Osteoblast (primary cell): ENCODE results near the gene SH3RF1. TPM values are rescaled to one million over a fixed set of nuclear protein-coding genes. Genes with fewer than 3 reads are reported as not detected.
A peak's percentile ranks its signal among the peaks of the same experiment; 100 is the strongest.

ENCODE experiments used
- DNase-seq: peaks from one replicate; pipeline ENCODE4 v3.0.0; 2011; ENCODE audit warnings: low spot score, mixed read lengths; ENCODE audit not compliant: insufficient read length; ENCODE audit errors: missing footprints
- H2AFZ ChIP-seq: 2 replicates; pipeline ENCODE4 v1.6.0; 2011; ENCODE audit warnings: mild to moderate bottlenecking, low read length
- H3K27ac ChIP-seq: 2 replicates; pipeline ENCODE4 v1.5.1; 2011; ENCODE audit warnings: mild to moderate bottlenecking, low read depth, low read length, moderate library complexity
- H3K27me3 ChIP-seq: 2 replicates; pipeline ENCODE4 v1.6.0; 2012; ENCODE audit warnings: mild to moderate bottlenecking, control low read depth, inconsistent platforms, low read length, moderate library complexity; ENCODE audit not compliant: insufficient read depth
- H3K36me3 ChIP-seq: 2 replicates; pipeline ENCODE4 v1.5.1; 2011; ENCODE audit warnings: mild to moderate bottlenecking, low read length, control low read depth, moderate library complexity; ENCODE audit not compliant: insufficient read depth
- H3K4me1 ChIP-seq: 2 replicates; pipeline ENCODE4 v1.5.1; 2011; ENCODE audit warnings: mild to moderate bottlenecking, low read length, control low read depth, moderate library complexity; ENCODE audit not compliant: insufficient read depth
- H3K4me2 ChIP-seq: 2 replicates; pipeline ENCODE4 v1.6.0; 2011; ENCODE audit warnings: mild to moderate bottlenecking, low read length; ENCODE audit not compliant: insufficient read depth
- H3K4me3 ChIP-seq: fragments of 200-600 bp; sonication (generic); 3 replicates; pipeline ENCODE4 v1.5.1; 2012; ENCODE audit warnings: mild to moderate bottlenecking, low read length, inconsistent platforms; ENCODE audit not compliant: insufficient read depth
- H3K79me2 ChIP-seq: 2 replicates; pipeline ENCODE4 v1.6.0; 2012; ENCODE audit warnings: mild to moderate bottlenecking, low read length, control low read depth, inconsistent platforms; ENCODE audit not compliant: insufficient read depth
- H3K9me3 ChIP-seq: 2 replicates; pipeline ENCODE4 v1.5.1; 2011; ENCODE audit warnings: low read depth, low read length, control low read depth
- H4K20me1 ChIP-seq: 2 replicates; pipeline ENCODE4 v1.6.0; 2012; ENCODE audit warnings: mild to moderate bottlenecking, low read length, control low read depth; ENCODE audit not compliant: insufficient read depth
- CTCF ChIP-seq: IDR thresholded peaks from 2 replicates; pipeline ENCODE4 v1.5.1; 2011; ENCODE audit warnings: mild to moderate bottlenecking, low read depth, low read length, moderate library complexity; ENCODE audit errors: extremely low read depth
- total RNA-seq: library from RNA; depleted of rRNA; stranded (reverse); fragments of >200 nt; gene quantifications from 2 replicates; pipeline ENCODE4 v1.2.3, GENCODE V29; 2012

SH3RF1 gene
- total RNA-seq, 1 donor: 37.6 TPM

- H3K79me2 ChIP-seq: peaks cover 69% of the 10 kb centered on the region
- H3K9me3 ChIP-seq: no peaks in the 10 kb centered on the region
- peaks cover 3% of the 10 kb centered on the region for H4K20me1 ChIP-seq
- H3K36me3 ChIP-seq: peaks cover 88% of the 10 kb centered on the region
- H3K4me1 ChIP-seq: peaks cover 10% of the 10 kb centered on the region
- H3K4me3 ChIP-seq: no peak overlapping the region
- TF ChIP-seq CTCF: no peak
- no peak overlapping the region for H3K4me2 ChIP-seq
- DNase-seq: no peak
- H3K27ac ChIP-seq: no peak overlapping the region
- no peaks in the 10 kb centered on the region for H3K27me3 ChIP-seq
- H2AFZ ChIP-seq: no peak overlapping the region
These were observed 143.4 kb downstream of the SH3RF1 start for GRCh38 chr4:169127314-169127713.

DNA sequence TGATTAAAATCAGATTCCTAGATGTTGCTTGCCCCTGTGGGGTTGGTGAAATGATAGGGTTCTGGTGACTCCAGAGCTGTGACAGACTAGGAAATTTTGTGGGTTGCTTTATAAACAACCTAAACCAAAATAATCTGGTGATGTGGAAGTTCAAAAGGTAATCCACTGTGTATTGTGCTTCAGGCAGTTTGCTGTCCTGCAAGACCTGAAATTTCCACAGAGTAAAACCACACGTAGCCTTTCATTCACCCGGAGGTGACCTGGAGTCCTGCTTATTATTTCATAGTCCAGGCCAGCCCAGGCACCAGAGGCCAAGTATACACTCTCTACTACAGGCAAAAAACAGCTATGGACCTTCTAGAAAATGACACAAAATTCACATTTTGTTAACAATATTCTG lies 146.1 kb downstream of the SH3RF1 start:
- Histone ChIP-seq H3K36me3 (peaks cover 88% of the 10 kb centered on the region), H3K27ac (peak overlapping the region; percentile 31), H4K20me1 (no peaks in the 10 kb centered on the region), H2AFZ (no peak overlapping the region), H3K4me2 (no peak overlapping the region), H3K4me3 (no peak overlapping the region), H3K79me2 (peaks cover 58% of the 10 kb centered on the region), H3K9me3 (no peaks in the 10 kb centered on the region), H3K4me1 (peaks cover 4% of the 10 kb centered on the region), H3K27me3 (no peaks in the 10 kb centered on the region)
- DNase-seq: no peak
- TF ChIP-seq CTCF: no peak

DNA sequence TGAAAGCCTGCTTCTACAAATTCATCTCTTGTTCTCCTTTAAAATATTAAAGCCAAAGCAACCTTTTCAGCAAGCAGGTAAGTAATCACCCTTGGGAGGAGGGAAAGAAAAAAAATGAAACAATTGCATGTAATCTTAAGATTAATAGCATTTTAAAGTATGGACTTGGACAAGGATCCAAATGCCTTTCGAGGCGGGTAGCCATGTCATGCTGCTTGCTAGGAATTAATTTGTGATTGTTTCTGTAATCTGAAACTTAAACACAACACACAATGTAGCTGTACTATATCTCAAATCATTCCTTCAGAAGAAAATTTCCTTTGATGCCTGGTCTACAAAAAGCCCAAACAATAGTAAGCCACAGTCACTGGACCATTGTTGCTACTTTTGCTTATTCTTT lies 148.3 kb downstream of the SH3RF1 start:
- Histone ChIP-seq H3K27ac (peak overlapping the region; percentile 8), H3K9me3 (no peaks in the 10 kb centered on the region), H3K36me3 (peaks cover 86% of the 10 kb centered on the region), H2AFZ (no peak overlapping the region), H4K20me1 (no peaks in the 10 kb centered on the region), H3K27me3 (no peaks in the 10 kb centered on the region), H3K79me2 (peaks cover 44% of the 10 kb centered on the region), H3K4me2 (no peak overlapping the region), H3K4me3 (no peak overlapping the region), H3K4me1 (peaks cover 18% of the 10 kb centered on the region)
- DNase-seq: no peak
- no peak for TF ChIP-seq CTCF

- Histone ChIP-seq H3K4me3 (no peak overlapping the region), H3K27ac (peak overlapping the region; percentile 8), H3K9me3 (no peaks in the 10 kb centered on the region), H3K79me2 (peaks cover 41% of the 10 kb centered on the region), H4K20me1 (no peaks in the 10 kb centered on the region), H2AFZ (no peak overlapping the region), H3K27me3 (no peaks in the 10 kb centered on the region), H3K36me3 (peaks cover 86% of the 10 kb centered on the region), H3K4me1 (peaks cover 23% of the 10 kb centered on the region), H3K4me2 (no peak overlapping the region)
- DNase-seq: no peak
- TF ChIP-seq CTCF: no peak
These were observed 148.8 kb downstream of the SH3RF1 start for GRCh38 chr4:169121861-169122382.
